Thyroid gland (tissue), 4 donors: ENCODE measurements around the gene PIEZO2. TPM values are rescaled to one million over a fixed set of nuclear protein-coding genes. Genes with fewer than 3 reads are reported as not detected.

Experiments used
- DNase-seq, 2 donors: peaks; one replicate each; pipeline ENCODE4 v3.0.0-alpha.2; 2019
- H3K27ac ChIP-seq, 3 donors: fragments of 200-600 bp; sonication (generic); 1 replicate in 2 of 3; 2 replicates in 1 of 3; pipeline ENCODE4 v1.5.1; 2016 to 2019; ENCODE audit warnings: mild to moderate bottlenecking in 1 of 3, moderate library complexity in 1 of 3
- H3K27me3 ChIP-seq: fragments of 200-600 bp; sonication (generic); one replicate; pipeline ENCODE4 v1.5.1; 2019
- H3K36me3 ChIP-seq, 2 donors: fragments of 200-600 bp; sonication (generic); one replicate each; pipeline ENCODE4 v1.5.1; 2016 to 2019
- H3K4me1 ChIP-seq, 2 donors: fragments of 200-600 bp; sonication (generic); one replicate each; pipeline ENCODE4 v1.5.1; 2017 to 2019
- H3K4me3 ChIP-seq, 3 donors: fragments of 200-600 bp; sonication (generic); replicated peaks in 1 of 3; 1 replicate in 2 of 3; 2 replicates in 1 of 3; pipeline ENCODE4 v1.5.1; 2016; ENCODE audit warnings: mild to moderate bottlenecking in 1 of 3
- H3K9me3 ChIP-seq: fragments of 200-600 bp; sonication (generic); one replicate; pipeline ENCODE4 v1.5.1; 2017
- CTCF ChIP-seq, 6 experiments: fragments of 200-600 bp in 3 of 6; fragments of 450-650 bp in 3 of 6; sonication (generic) in 3 of 6; IDR thresholded peaks; one replicate each; pipeline ENCODE4 v1.5.1; 2016 to 2019; ENCODE audit warnings: antibody characterized with exemption in 6 of 6, mild to moderate bottlenecking in 2 of 6, inconsistent platforms in 1 of 6, moderate library complexity in 1 of 6
- POLR2A ChIP-seq, 2 donors: fragments of 450-650 bp; IDR thresholded peaks; one replicate each; pipeline ENCODE4 v1.6.1; 2017; ENCODE audit warnings: antibody characterized with exemption in 2 of 2, mild to moderate bottlenecking in 2 of 2, moderate library complexity in 1 of 2
- WGBS, 2 donors: methylation state at CpG; one replicate each; pipeline ENCODE4 v1.1.5; 2017; 5-methylcytosine and 5-hydroxymethylcytosine counted together
- intact Hi-C: fragments of 100-400 bp; cut with DNase I; formaldehyde crosslinking; loops from one replicate; pipeline ENCODE4 v1.15.1; 2023
- total RNA-seq, 4 donors: library from RNA; depleted of rRNA; stranded (reverse); fragments of >200 nt; gene quantifications; one replicate each; pipeline ENCODE4 v1.2.3, GENCODE V29; 2016

The PIEZO2 gene
- total RNA-seq, 4 donors from 2014 or later: 5.0 to 13.8 (median 6.1) TPM

GRCh38 chr18:11124054-11124453 lies 25.3 kb downstream of the PIEZO2 start:
- no peak overlapping the region for H3K27ac ChIP-seq
- WGBS, 2 donors: 52 to 60% methylated on average over 1 of the region's 1 CpG
- no peaks in the 10 kb centered on the region for H3K36me3 ChIP-seq
- no peak for DNase-seq
- no peak overlapping the region for H3K4me3 ChIP-seq
- no peaks in the 10 kb centered on the region for H3K4me1 ChIP-seq
- H3K27me3 ChIP-seq: no peaks in the 10 kb centered on the region
- no peaks in the 10 kb centered on the region for H3K9me3 ChIP-seq
- intact Hi-C loops: no loop called here
- no peak for TF ChIP-seq POLR2A (IDR thresholded peaks at IDR 0.05)

- H3K36me3 ChIP-seq: no peaks in the 10 kb centered on the region
- no peaks in the 10 kb centered on the region for H3K4me1 ChIP-seq
- no peaks in the 10 kb centered on the region for H3K27me3 ChIP-seq
- 42 to 68% methylated on average over 2 of the region's 2 CpGs for WGBS, 2 donors
- DNase-seq: no peak
- no peak overlapping the region for H3K4me3 ChIP-seq
- no peak for TF ChIP-seq CTCF (IDR thresholded peaks at IDR 0.05)
- TF ChIP-seq POLR2A (IDR thresholded peaks at IDR 0.05): no peak
- intact Hi-C loops: no loop called here
- H3K27ac ChIP-seq: no peak overlapping the region
- no peaks in the 10 kb centered on the region for H3K9me3 ChIP-seq
Observed at GRCh38 chr18:11121443-11121849, 27.9 kb downstream of the PIEZO2 start.

- Histone ChIP-seq H3K36me3 (no peaks in the 10 kb centered on the region), H3K9me3 (no peaks in the 10 kb centered on the region), H3K4me1 (no peaks in the 10 kb centered on the region), H3K27me3 (no peaks in the 10 kb centered on the region), H3K27ac (no peak overlapping the region), H3K4me3 (no peak overlapping the region)
- DNase-seq: no peak
- 61 to 77% methylated on average over 5 of the region's 5 CpGs for WGBS, 2 donors
- TF ChIP-seq POLR2A (IDR thresholded peaks at IDR 0.05) (no peak), CTCF (IDR thresholded peaks at IDR 0.05) (no peak)
- intact Hi-C loops: no loop called here
Observed at GRCh38 chr18:11119959-11120587, 29.3 kb downstream of the PIEZO2 start.

- H3K36me3 ChIP-seq: no peaks in the 10 kb centered on the region
- WGBS, 2 donors: 85 to 86% methylated on average over 4 of the region's 4 CpGs
- H3K27me3 ChIP-seq: no peaks in the 10 kb centered on the region
- TF ChIP-seq CTCF (IDR thresholded peaks at IDR 0.05) (no peak), POLR2A (IDR thresholded peaks at IDR 0.05) (no peak)
- H3K4me3 ChIP-seq: no peak overlapping the region
- no peaks in the 10 kb centered on the region for H3K4me1 ChIP-seq
- DNase-seq: no peak
- intact Hi-C loops: no loop called here
- H3K27ac ChIP-seq: no peak overlapping the region
- no peaks in the 10 kb centered on the region for H3K9me3 ChIP-seq
Observed at GRCh38 chr18:11119550-11119949, 29.8 kb downstream of the PIEZO2 start.

- Histone ChIP-seq H3K27me3 (no peaks in the 10 kb centered on the region), H3K4me3 (no peak overlapping the region), H3K27ac (no peak overlapping the region), H3K4me1 (no peaks in the 10 kb centered on the region), H3K9me3 (no peaks in the 10 kb centered on the region), H3K36me3 (no peaks in the 10 kb centered on the region)
- no peak for DNase-seq
- 86 to 90% methylated on average over 3 of the region's 3 CpGs for WGBS, 2 donors
- TF ChIP-seq POLR2A (IDR thresholded peaks at IDR 0.05) (no peak), CTCF (IDR thresholded peaks at IDR 0.05) (no peak)
- intact Hi-C loops: no loop called here
Observed at GRCh38 chr18:11118051-11118766, 31.2 kb downstream of the PIEZO2 start.
